Activated CD4-positive, alpha-beta memory T cell treated with anti-CD3 and anti-CD28 coated beads for 36 hours (primary cell): ENCODE data around the gene MRM2. TPM values are rescaled to one million over a fixed set of nuclear protein-coding genes. Genes with fewer than 3 reads are reported as not detected.

Experiments
- CTCF ChIA-PET: fragments of 350-600 bp; sonication (Branson Sonifier 250); formaldehyde crosslinking; loops from one replicate; lab custom pipeline; 2021; ENCODE audit warnings: antibody characterized with exemption, inconsistent platforms; lab: Charles Lee
- POLR2A ChIA-PET: fragments of 350-600 bp; sonication (Branson Sonifier 250); formaldehyde crosslinking; loops from one replicate; lab custom pipeline; 2021; ENCODE audit warnings: antibody characterized with exemption; lab: Charles Lee
- DNase-seq: peaks from one replicate; pipeline ENCODE4 v3.0.0-alpha.2; 2020
- H3K27ac Mint-ChIP-seq: one replicate; pipeline ENCODE4 v1.8.0; 2021; ENCODE audit warnings: mixed read lengths
- H3K27me3 Mint-ChIP-seq: one replicate; pipeline ENCODE4 v1.8.0; 2021; ENCODE audit warnings: mixed read lengths
- H3K36me3 Mint-ChIP-seq: one replicate; pipeline ENCODE4 v1.8.0; 2021; ENCODE audit warnings: mixed read lengths
- H3K4me1 Mint-ChIP-seq: one replicate; pipeline ENCODE4 v1.8.0; 2021; ENCODE audit warnings: low read depth, mixed read lengths
- H3K4me3 Mint-ChIP-seq: one replicate; pipeline ENCODE4 v1.8.0; 2021; ENCODE audit warnings: mild to moderate bottlenecking, mixed read lengths
- H3K9me3 Mint-ChIP-seq: one replicate; pipeline ENCODE4 v1.8.0; 2021; ENCODE audit warnings: mixed read lengths
- intact Hi-C: fragments of 100-400 bp; cut with micrococcal nuclease; formaldehyde crosslinking; loops from one replicate; pipeline ENCODE4 v1.15.1; 2023
- total RNA-seq, 2 experiments: library from RNA; stranded (reverse); gene quantifications; one replicate each; pipeline ENCODE4 v1.2.3, GENCODE V29; 2021

The MRM2 gene
- total RNA-seq, 2 experiments from 2014 or later, result 25.5 to 26.9 TPM

- peak; percentile 20 for DNase-seq
- Mint-ChIP-seq H3K4me1 (peaks cover 14% of the 10 kb centered on the region), H3K4me3 (no peak overlapping the region), H3K27me3 (no peaks in the 10 kb centered on the region), H3K27ac (no peak overlapping the region), H3K9me3 (no peaks in the 10 kb centered on the region), H3K36me3 (peaks cover 9% of the 10 kb centered on the region)
- intact Hi-C loops, result no loop called here
- ChIA-PET CTCF (no interaction called here), POLR2A (no interaction called here)
Measured at GRCh38 chr7:2251841-2252771, 10.1 kb upstream of the MRM2 start.

- Mint-ChIP-seq H3K36me3 (peaks cover 9% of the 10 kb centered on the region), H3K9me3 (no peaks in the 10 kb centered on the region), H3K27ac (no peak overlapping the region), H3K27me3 (no peaks in the 10 kb centered on the region), H3K4me1 (peaks cover 14% of the 10 kb centered on the region), H3K4me3 (no peak overlapping the region)
- ChIA-PET CTCF (no interaction called here), POLR2A (no interaction called here)
- DNase-seq, result no peak
- intact Hi-C loops, result no loop called here
Measured at GRCh38 chr7:2251381-2251780, 9.4 kb upstream of the MRM2 start.

GRCh38 chr7:2249744-2250323 is 7.8 kb upstream of the MRM2 start:
- ChIA-PET CTCF (interaction anchor here (1.2 to 2.5 kb wide), 3 partner anchors 11 to 182 kb away, joined by 4 to 19 read pairs (median 6); no protein-coding TSS in a partner anchor), POLR2A (no interaction called here)
- no peaks in the 10 kb centered on the region for H3K9me3 Mint-ChIP-seq
- no peaks in the 10 kb centered on the region for H3K27me3 Mint-ChIP-seq
- DNase-seq, result no peak
- intact Hi-C loops, result no loop called here
- peaks cover 5% of the 10 kb centered on the region for H3K36me3 Mint-ChIP-seq
- no peak overlapping the region for H3K4me3 Mint-ChIP-seq
- peaks cover 14% of the 10 kb centered on the region for H3K4me1 Mint-ChIP-seq
- H3K27ac Mint-ChIP-seq, result no peak overlapping the region

- H3K4me3 Mint-ChIP-seq, result no peak overlapping the region
- CTCF ChIA-PET, result interaction anchor here (1.1 to 2.5 kb wide), 4 partner anchors 12 to 182 kb away, joined by 4 to 19 read pairs (median 5); partner anchors contain the start of gene EIF3B
- H3K27me3 Mint-ChIP-seq, result no peaks in the 10 kb centered on the region
- no peaks in the 10 kb centered on the region for H3K9me3 Mint-ChIP-seq
- peaks cover 5% of the 10 kb centered on the region for H3K36me3 Mint-ChIP-seq
- intact Hi-C loops, result no loop called here
- peaks cover 14% of the 10 kb centered on the region for H3K4me1 Mint-ChIP-seq
- peak; percentile 32 for DNase-seq
- POLR2A ChIA-PET, result interaction anchor here (1.5 kb wide), 1 partner anchor 105 kb away, joined by 3 read pairs; no protein-coding TSS in a partner anchor
- H3K27ac Mint-ChIP-seq, result peak overlapping the region; percentile 60
Measured at GRCh38 chr7:2248984-2249694, 7.1 kb upstream of the MRM2 start.

GRCh38 chr7:2247141-2247995 is 5.4 kb upstream of the MRM2 start:
- Mint-ChIP-seq H3K36me3 (peaks cover 5% of the 10 kb centered on the region), H3K4me3 (no peak overlapping the region), H3K27ac (no peak overlapping the region), H3K9me3 (no peaks in the 10 kb centered on the region), H3K4me1 (peaks cover 21% of the 10 kb centered on the region), H3K27me3 (no peaks in the 10 kb centered on the region)
- intact Hi-C loops, result loop anchor here (1.0 kb wide), 1 partner anchor 101 kb away; no protein-coding TSS in a partner anchor
- DNase-seq, result peak; percentile 40
- CTCF ChIA-PET, result interaction anchor here (0.8 to 2.5 kb wide), 3 partner anchors 101 to 537 kb away, joined by 3 to 19 read pairs (median 3); no protein-coding TSS in a partner anchor
- POLR2A ChIA-PET, result interaction anchor here (1.5 kb wide), 1 partner anchor 106 kb away, joined by 3 read pairs; no protein-coding TSS in a partner anchor

GRCh38 chr7:2245883-2246675 is 4.1 kb upstream of the MRM2 start:
- peaks cover 5% of the 10 kb centered on the region for H3K36me3 Mint-ChIP-seq
- ChIA-PET CTCF (interaction anchor here (0.6 kb wide), 1 partner anchor 110 kb away, joined by 6 read pairs; no protein-coding TSS in a partner anchor), POLR2A (no interaction called here)
- peaks cover 21% of the 10 kb centered on the region for H3K4me1 Mint-ChIP-seq
- no peak overlapping the region for H3K27ac Mint-ChIP-seq
- intact Hi-C loops, result no loop called here
- no peak for DNase-seq
- H3K4me3 Mint-ChIP-seq, result no peak overlapping the region
- no peaks in the 10 kb centered on the region for H3K27me3 Mint-ChIP-seq
- H3K9me3 Mint-ChIP-seq, result no peaks in the 10 kb centered on the region

GRCh38 chr7:2244404-2244995 is 2.5 kb upstream of the MRM2 start:
- Mint-ChIP-seq H3K27ac (no peak overlapping the region), H3K36me3 (peaks cover 5% of the 10 kb centered on the region), H3K4me1 (peaks cover 28% of the 10 kb centered on the region), H3K9me3 (no peaks in the 10 kb centered on the region), H3K27me3 (no peaks in the 10 kb centered on the region), H3K4me3 (no peak overlapping the region)
- POLR2A ChIA-PET, result no interaction called here
- DNase-seq, result no peak
- CTCF ChIA-PET, result no interaction called here
- intact Hi-C loops, result no loop called here

- Mint-ChIP-seq H3K36me3 (peaks cover 6% of the 10 kb centered on the region), H3K9me3 (no peaks in the 10 kb centered on the region), H3K4me1 (peaks cover 19% of the 10 kb centered on the region), H3K27ac (no peak overlapping the region), H3K4me3 (peak overlapping the region; percentile 91), H3K27me3 (no peaks in the 10 kb centered on the region)
- ChIA-PET POLR2A (no interaction called here), CTCF (no interaction called here)
- no peak for DNase-seq
- intact Hi-C loops, result loop anchor here (2.0 kb wide), 2 partner anchors 71 to 111 kb away; partner anchors contain the start of genes EIF3B and SNX8
Measured at GRCh38 chr7:2243458-2243857, 1.5 kb upstream of the MRM2 start.

- CTCF ChIA-PET, result interaction anchor here (0.7 to 1.3 kb wide), 5 partner anchors 10 to 160 kb away, joined by 3 to 4 read pairs (median 3); partner anchors contain the start of genes CHST12 and MAD1L1
- intact Hi-C loops, result loop anchor here (1.0 to 2.0 kb wide), 3 partner anchors 10 to 112 kb away; partner anchors contain the start of genes EIF3B, MAD1L1 and SNX8
- H3K27me3 Mint-ChIP-seq, result no peaks in the 10 kb centered on the region
- peak overlapping the region; percentile 88 for H3K27ac Mint-ChIP-seq
- POLR2A ChIA-PET, result interaction anchor here (1.3 to 2.3 kb wide), 3 partner anchors 11 to 111 kb away, joined by 3 to 12 read pairs (median 3); partner anchors contain the start of gene MAD1L1
- DNase-seq, result peak; percentile 51
- H3K4me1 Mint-ChIP-seq, result peaks cover 17% of the 10 kb centered on the region
- peak overlapping the region; percentile 91 for H3K4me3 Mint-ChIP-seq
- H3K9me3 Mint-ChIP-seq, result no peaks in the 10 kb centered on the region
- H3K36me3 Mint-ChIP-seq, result peaks cover 7% of the 10 kb centered on the region
Measured at GRCh38 chr7:2242541-2243429, 780 bp upstream of the MRM2 start.
